Neural progenitor cell (in vitro differentiated cells): ENCODE measurements around the gene IFT81. TPM values are rescaled to one million over a fixed set of nuclear protein-coding genes. Genes with fewer than 3 reads are reported as not detected.
"Not testable (repeated sequence)": the region's sequence is repeated elsewhere in the genome, so short reads cannot be mapped to it uniquely, and the experiment has no call there.

ENCODE experiments used
- DNase-seq: peaks from one replicate; pipeline ENCODE4 v3.0.0-alpha.2; 2016; ENCODE audit warnings: low spot score
- H2AFZ ChIP-seq: fragments of 200-600 bp; sonication (generic); replicated peaks from 2 replicates; pipeline ENCODE4 v1.6.1; 2016; ENCODE audit warnings: antibody characterized with exemption
- H3F3A ChIP-seq: fragments of 200-600 bp; sonication (generic); 2 replicates; pipeline ENCODE4 v1.6.1; 2016; ENCODE audit warnings: antibody characterized with exemption, low read depth
- H3K27ac ChIP-seq: fragments of 200-600 bp; sonication (generic); 2 replicates; pipeline ENCODE4 v1.5.1; 2016; ENCODE audit warnings: mild to moderate bottlenecking
- H3K27me3 ChIP-seq: fragments of 200-600 bp; sonication (generic); 2 replicates; pipeline ENCODE4 v1.6.1; 2016; ENCODE audit warnings: mild to moderate bottlenecking, moderate library complexity
- H3K36me3 ChIP-seq: fragments of 200-600 bp; sonication (generic); 2 replicates; pipeline ENCODE4 v1.5.1; 2016
- H3K4me1 ChIP-seq: fragments of 200-600 bp; sonication (generic); 2 replicates; pipeline ENCODE4 v1.6.1; 2016; ENCODE audit warnings: mixed run types
- H3K4me2 ChIP-seq: fragments of 200-600 bp; sonication (generic); 2 replicates; pipeline ENCODE4 v1.6.1; 2016
- H3K4me3 ChIP-seq: fragments of 200-600 bp; sonication (generic); 2 replicates; pipeline ENCODE4 v1.5.1; 2016
- H3K79me2 ChIP-seq: fragments of 200-600 bp; sonication (generic); 2 replicates; pipeline ENCODE4 v1.6.1; 2016; ENCODE audit warnings: low read depth
- H3K9ac ChIP-seq: fragments of 200-600 bp; sonication (generic); 2 replicates; pipeline ENCODE4 v1.6.1; 2016
- H3K9me3 ChIP-seq: fragments of 200-600 bp; sonication (generic); 2 replicates; pipeline ENCODE4 v1.5.1; 2016; ENCODE audit warnings: low read depth
- H4K20me1 ChIP-seq: fragments of 200-600 bp; sonication (generic); 2 replicates; pipeline ENCODE4 v1.6.1; 2016; ENCODE audit warnings: low read depth
- H3K27ac Mint-ChIP-seq: 3 replicates; pipeline ENCODE4 v1.8.0; 2021; ENCODE audit warnings: mixed read lengths
- H3K27me3 Mint-ChIP-seq: 2 replicates; pipeline ENCODE4 v1.8.0; 2022; ENCODE audit warnings: low read depth, mild to moderate bottlenecking, inconsistent platforms, moderate library complexity, mixed read lengths; ENCODE audit not compliant: insufficient read depth
- H3K36me3 Mint-ChIP-seq: 3 replicates; pipeline ENCODE4 v1.8.0; 2021; ENCODE audit warnings: mixed read lengths
- H3K4me1 Mint-ChIP-seq: 3 replicates; pipeline ENCODE4 v1.8.0; 2021; ENCODE audit warnings: mixed read lengths
- H3K4me3 Mint-ChIP-seq: 3 replicates; pipeline ENCODE4 v1.8.0; 2021; ENCODE audit warnings: mild to moderate bottlenecking, moderate library complexity, mixed read lengths
- H3K9me3 Mint-ChIP-seq: 3 replicates; pipeline ENCODE4 v1.8.0; 2020; ENCODE audit warnings: mixed read lengths
- EZH2 ChIP-seq: fragments of 200-600 bp; sonication (generic); IDR thresholded peaks from 2 replicates; pipeline ENCODE4 v1.6.1; 2017; ENCODE audit warnings: antibody characterized with exemption, mild to moderate bottlenecking, moderate library complexity
- EZH2phosphoT487 ChIP-seq: fragments of 200-600 bp; sonication (generic); IDR thresholded peaks from 2 replicates; pipeline ENCODE4 v1.6.1; 2017; ENCODE audit warnings: antibody characterized with exemption
- total RNA-seq: library from RNA; depleted of rRNA; stranded (reverse); fragments of >200 nt; gene quantifications from 2 replicates; pipeline ENCODE4 v1.2.3, GENCODE V29; 2015; ENCODE audit warnings: low replicate concordance
- TF ChIP-seq, protein P1 (sequence below): fragments of 200-600 bp; sonication (generic); IDR thresholded peaks from 2 replicates; pipeline ENCODE4 v1.5.1; 2017; ENCODE audit warnings: antibody characterized with exemption, mild to moderate bottlenecking

Gene IFT81
- total RNA-seq, 1 donor from 2014 or later, result 73.8 TPM

DNA sequence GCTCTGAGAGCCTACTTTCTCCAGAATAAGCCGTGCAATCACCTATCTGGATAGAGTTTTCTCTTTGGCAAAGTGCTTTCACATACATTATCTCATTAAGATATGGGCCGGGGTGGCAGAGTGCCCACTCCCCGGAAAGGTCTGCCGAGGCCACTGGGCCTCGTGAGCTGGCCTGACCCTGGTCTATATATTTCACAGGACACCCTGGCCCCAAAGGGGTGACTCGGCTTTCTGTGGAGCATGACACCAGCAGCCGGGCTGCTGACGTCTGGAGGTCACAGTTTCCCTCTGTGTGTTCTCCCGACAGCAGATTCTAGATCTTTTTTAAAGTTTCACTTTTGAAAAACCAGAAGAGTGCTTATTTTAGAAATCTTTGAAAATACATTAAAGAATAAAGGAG lies 129.0 kb downstream of the IFT81 start:
- no peak overlapping the region for H3K27ac ChIP-seq
- H3F3A ChIP-seq, result no peaks in the 10 kb centered on the region
- no peak overlapping the region for H3K4me3 Mint-ChIP-seq
- no peaks in the 10 kb centered on the region for H3K27me3 ChIP-seq
- H4K20me1 ChIP-seq, result peaks cover 8% of the 10 kb centered on the region
- no peaks in the 10 kb centered on the region for H3K9me3 ChIP-seq
- H3K36me3 ChIP-seq, result no peaks in the 10 kb centered on the region
- no peak overlapping the region for H3K4me3 ChIP-seq
- no peak overlapping the region for H2AFZ ChIP-seq
- H3K4me1 ChIP-seq, result no peaks in the 10 kb centered on the region
- H3K79me2 ChIP-seq, result no peaks in the 10 kb centered on the region
- H3K9ac ChIP-seq, result no peak overlapping the region
- H3K36me3 Mint-ChIP-seq, result peaks cover 8% of the 10 kb centered on the region
- peaks cover 17% of the 10 kb centered on the region for H3K4me1 Mint-ChIP-seq
- TF ChIP-seq, protein P1, sequence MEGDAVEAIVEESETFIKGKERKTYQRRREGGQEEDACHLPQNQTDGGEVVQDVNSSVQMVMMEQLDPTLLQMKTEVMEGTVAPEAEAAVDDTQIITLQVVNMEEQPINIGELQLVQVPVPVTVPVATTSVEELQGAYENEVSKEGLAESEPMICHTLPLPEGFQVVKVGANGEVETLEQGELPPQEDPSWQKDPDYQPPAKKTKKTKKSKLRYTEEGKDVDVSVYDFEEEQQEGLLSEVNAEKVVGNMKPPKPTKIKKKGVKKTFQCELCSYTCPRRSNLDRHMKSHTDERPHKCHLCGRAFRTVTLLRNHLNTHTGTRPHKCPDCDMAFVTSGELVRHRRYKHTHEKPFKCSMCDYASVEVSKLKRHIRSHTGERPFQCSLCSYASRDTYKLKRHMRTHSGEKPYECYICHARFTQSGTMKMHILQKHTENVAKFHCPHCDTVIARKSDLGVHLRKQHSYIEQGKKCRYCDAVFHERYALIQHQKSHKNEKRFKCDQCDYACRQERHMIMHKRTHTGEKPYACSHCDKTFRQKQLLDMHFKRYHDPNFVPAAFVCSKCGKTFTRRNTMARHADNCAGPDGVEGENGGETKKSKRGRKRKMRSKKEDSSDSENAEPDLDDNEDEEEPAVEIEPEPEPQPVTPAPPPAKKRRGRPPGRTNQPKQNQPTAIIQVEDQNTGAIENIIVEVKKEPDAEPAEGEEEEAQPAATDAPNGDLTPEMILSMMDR, result no peak
- no peak for TF ChIP-seq EZH2
- no peak for TF ChIP-seq EZH2phosphoT487
- peaks cover 8% of the 10 kb centered on the region for H3K27me3 Mint-ChIP-seq
- no peak for DNase-seq
- no peak overlapping the region for H3K4me2 ChIP-seq
- no peaks in the 10 kb centered on the region for H3K9me3 Mint-ChIP-seq
- H3K27ac Mint-ChIP-seq, result no peak overlapping the region

DNA sequence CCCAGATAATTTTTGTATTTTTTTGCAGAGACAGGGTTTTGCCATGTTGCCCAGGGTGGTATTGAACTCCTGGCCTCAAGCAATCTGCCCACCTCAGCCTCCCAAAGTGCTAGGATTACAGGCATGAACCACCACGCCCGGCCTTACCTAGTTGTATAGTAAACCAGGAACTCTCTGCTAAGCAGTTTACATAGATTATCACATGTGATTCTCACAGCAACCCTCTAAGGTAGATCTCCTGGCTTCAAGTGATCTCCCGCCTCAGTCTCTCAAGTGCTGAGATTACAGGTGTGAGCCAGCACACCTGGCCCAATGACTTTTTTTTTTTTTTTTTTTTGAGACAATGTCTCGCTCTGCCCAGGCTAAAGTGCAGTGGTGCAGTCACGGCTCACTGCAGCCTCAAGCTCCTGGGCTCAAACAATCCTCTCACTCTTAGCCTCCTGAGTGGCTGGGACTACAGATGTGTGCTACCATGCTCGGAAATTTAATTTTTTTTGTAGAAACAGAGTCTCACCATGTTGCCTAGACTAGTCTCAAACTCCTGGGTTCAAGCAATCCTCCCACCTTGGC lies 130.9 kb downstream of the IFT81 start:
- no peak overlapping the region for H3K4me3 ChIP-seq
- H3F3A ChIP-seq, result no peaks in the 10 kb centered on the region
- Mint-ChIP-seq H3K9me3 (no peaks in the 10 kb centered on the region), H3K4me1 (peaks cover 6% of the 10 kb centered on the region), H3K4me3 (no peak overlapping the region), H3K27me3 (peaks cover 6% of the 10 kb centered on the region), H3K27ac (no peak overlapping the region), H3K36me3 (peaks cover 3% of the 10 kb centered on the region)
- no peaks in the 10 kb centered on the region for H3K79me2 ChIP-seq
- H3K27me3 ChIP-seq, result no peaks in the 10 kb centered on the region
- no peak for DNase-seq
- TF ChIP-seq, protein P1, result no peak
- no peaks in the 10 kb centered on the region for H3K4me1 ChIP-seq
- no peak overlapping the region for H2AFZ ChIP-seq
- no peak overlapping the region for H3K4me2 ChIP-seq
- H3K9me3 ChIP-seq, result no peaks in the 10 kb centered on the region
- H3K9ac ChIP-seq, result no peak overlapping the region
- no peak overlapping the region for H3K27ac ChIP-seq
- no peaks in the 10 kb centered on the region for H3K36me3 ChIP-seq
- peaks cover 4% of the 10 kb centered on the region for H4K20me1 ChIP-seq

DNA sequence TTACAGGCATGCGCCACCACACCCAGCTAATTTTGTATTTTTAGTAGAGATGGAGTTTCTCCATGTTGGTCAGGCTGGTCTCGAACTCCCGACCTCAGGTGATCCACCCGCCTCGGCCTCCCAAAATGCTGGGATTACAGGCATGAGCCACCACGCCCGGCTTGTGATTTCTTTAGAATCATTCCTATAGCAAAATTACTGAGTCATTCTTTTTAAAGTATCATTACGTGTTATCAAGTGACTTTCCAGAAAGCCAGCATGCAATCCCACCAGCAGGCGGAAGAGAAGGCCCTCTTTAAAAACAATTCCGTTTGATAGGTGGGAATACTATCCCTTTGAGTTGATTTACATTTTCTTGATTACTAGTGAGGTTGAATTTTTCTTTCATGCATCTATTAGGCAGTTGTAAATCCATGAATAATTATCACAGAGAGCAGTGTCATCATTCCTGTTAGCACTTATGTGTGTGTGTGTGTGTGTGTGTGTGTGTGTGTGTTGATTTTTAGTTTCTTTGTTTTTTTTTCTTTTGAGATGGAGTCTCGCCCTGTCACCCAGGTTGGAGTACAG lies 131.8 kb downstream of the IFT81 start:
- not testable (repeated sequence) for H3K9me3 ChIP-seq, H3F3A ChIP-seq, H2AFZ ChIP-seq, H3K36me3 Mint-ChIP-seq, H3K4me1 ChIP-seq, DNase-seq, H3K4me3 ChIP-seq, H3K4me1 Mint-ChIP-seq, H3K4me3 Mint-ChIP-seq, H3K27ac Mint-ChIP-seq, H3K36me3 ChIP-seq, H3K79me2 ChIP-seq, H3K9me3 Mint-ChIP-seq, H3K9ac ChIP-seq, H3K27me3 ChIP-seq, H3K27ac ChIP-seq, H3K4me2 ChIP-seq, H4K20me1 ChIP-seq, H3K27me3 Mint-ChIP-seq

DNA sequence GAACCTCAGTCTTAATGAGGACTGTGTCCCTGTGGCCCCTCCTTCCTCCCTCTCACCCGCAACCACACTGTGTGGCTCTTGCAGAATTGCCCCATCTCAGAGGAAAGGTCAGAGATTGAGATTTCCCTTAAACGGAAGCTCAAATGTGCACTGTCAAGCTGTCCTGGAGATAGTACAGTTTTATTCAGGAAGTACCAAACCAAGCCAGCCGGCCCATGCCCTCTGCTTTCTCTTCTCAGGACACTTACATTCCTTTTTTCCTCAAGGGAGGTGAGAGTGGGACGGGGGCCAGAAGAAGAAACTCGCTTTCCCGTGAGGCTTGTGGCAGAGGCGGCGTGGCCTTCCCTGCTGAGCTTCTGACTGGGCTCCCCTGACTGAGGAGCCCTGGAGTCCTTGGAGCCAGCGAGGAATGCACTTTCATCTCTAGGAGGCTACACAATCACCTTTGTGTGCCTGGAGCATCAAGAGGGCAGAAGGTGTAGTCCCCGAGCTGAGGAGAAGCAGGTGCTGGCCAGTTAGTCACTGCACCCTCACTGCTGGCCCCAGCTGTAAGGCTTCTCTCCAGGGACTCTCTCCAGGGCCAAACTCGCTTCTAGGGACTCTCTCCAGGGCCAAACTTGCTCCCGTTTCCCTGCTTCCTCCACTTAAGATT lies 132.7 kb downstream of the IFT81 start:
- Histone ChIP-seq H3K9me3 (no peaks in the 10 kb centered on the region), H3F3A (peaks cover 3% of the 10 kb centered on the region), H3K27me3 (no peaks in the 10 kb centered on the region), H4K20me1 (no peaks in the 10 kb centered on the region), H3K4me1 (no peaks in the 10 kb centered on the region), H3K79me2 (no peaks in the 10 kb centered on the region), H3K4me3 (no peak overlapping the region), H3K9ac (no peak overlapping the region), H3K27ac (no peak overlapping the region), H3K36me3 (no peaks in the 10 kb centered on the region), H3K4me2 (no peak overlapping the region), H2AFZ (no peak overlapping the region)
- no peak overlapping the region for H3K4me3 Mint-ChIP-seq
- H3K36me3 Mint-ChIP-seq, result peaks cover 3% of the 10 kb centered on the region
- H3K27ac Mint-ChIP-seq, result peak overlapping the region; percentile 50
- H3K9me3 Mint-ChIP-seq, result no peaks in the 10 kb centered on the region
- peaks cover 6% of the 10 kb centered on the region for H3K27me3 Mint-ChIP-seq
- no peak for DNase-seq
- no peaks in the 10 kb centered on the region for H3K4me1 Mint-ChIP-seq
- TF ChIP-seq EZH2 (no peak), EZH2phosphoT487 (no peak)
- TF ChIP-seq, protein P1, result no peak
